Stimulated activated memory B cell treated with anti-CD40 and anti-IgM and Interleukin-4, amounts not matched to agents 10 μg/mL and 1 μg/mL and 100 μg/mL, for 72 hours (primary cell): Measurements from ENCODE around the gene BFSP2.
A peak's percentile ranks its signal among the peaks of the same experiment; 100 is the strongest.
"Not testable (repeated sequence)": the region's sequence is repeated elsewhere in the genome, so short reads cannot be mapped to it uniquely, and the experiment has no call there.

Experiments
- ATAC-seq: fragments of 150-1000 bp; cut with Tn5 transposase; 2 replicates; pipeline ENCODE4 v1.10.0; 2021
- H3K27ac Mint-ChIP-seq: one replicate; pipeline ENCODE4 v1.8.0; 2022; ENCODE audit warnings: mild to moderate bottlenecking, mixed read lengths
- H3K27me3 Mint-ChIP-seq: one replicate; pipeline ENCODE4 v1.8.0; 2022; ENCODE audit warnings: mixed read lengths
- H3K36me3 Mint-ChIP-seq: one replicate; pipeline ENCODE4 v1.8.0; 2022; ENCODE audit warnings: mixed read lengths
- H3K4me1 Mint-ChIP-seq: one replicate; pipeline ENCODE4 v1.8.0; 2022; ENCODE audit warnings: mixed read lengths
- H3K4me3 Mint-ChIP-seq: one replicate; pipeline ENCODE4 v1.8.0; 2022; ENCODE audit warnings: mild to moderate bottlenecking, moderate library complexity, mixed read lengths
- H3K9me3 Mint-ChIP-seq: one replicate; pipeline ENCODE4 v1.8.0; 2022; ENCODE audit warnings: mixed read lengths

Gene BFSP2

GRCh38 chr3:133515127-133515526 is 115.3 kb downstream of the BFSP2 start:
- H3K36me3 Mint-ChIP-seq: no peaks in the 10 kb centered on the region
- H3K27me3 Mint-ChIP-seq: no peaks in the 10 kb centered on the region
- no peaks in the 10 kb centered on the region for H3K9me3 Mint-ChIP-seq
- no peaks in the 10 kb centered on the region for H3K4me1 Mint-ChIP-seq
- no peak overlapping the region for H3K27ac Mint-ChIP-seq
- ATAC-seq: no peak
- H3K4me3 Mint-ChIP-seq: no peak overlapping the region

DNA sequence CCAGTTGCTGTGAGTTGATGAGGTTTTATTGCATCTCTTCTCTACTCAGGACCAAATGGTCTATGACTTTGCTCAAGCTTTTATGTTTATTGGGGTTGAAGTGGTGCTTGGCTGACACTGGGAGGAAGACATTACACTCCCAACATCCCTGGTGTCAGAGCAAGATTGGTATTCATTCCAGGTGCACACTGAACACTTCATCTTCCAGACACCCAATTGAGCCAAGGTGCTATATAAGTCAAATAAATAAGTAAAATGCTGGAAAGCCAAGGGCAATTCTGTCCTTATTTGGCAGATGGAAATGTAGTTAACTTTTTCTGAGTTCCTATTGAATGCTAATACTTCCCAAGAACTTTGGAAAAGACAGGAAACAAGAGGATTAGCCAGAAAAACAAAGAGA is 120.4 kb downstream of the BFSP2 start:
- Mint-ChIP-seq H3K36me3 (no peaks in the 10 kb centered on the region), H3K4me3 (no peak overlapping the region), H3K4me1 (peaks cover 19% of the 10 kb centered on the region), H3K27me3 (no peaks in the 10 kb centered on the region), H3K27ac (no peak overlapping the region), H3K9me3 (no peaks in the 10 kb centered on the region)
- ATAC-seq: no peak

- not testable (repeated sequence) for H3K27ac Mint-ChIP-seq, H3K27me3 Mint-ChIP-seq, H3K36me3 Mint-ChIP-seq, H3K4me3 Mint-ChIP-seq, H3K9me3 Mint-ChIP-seq, ATAC-seq
- H3K4me1 Mint-ChIP-seq: peaks cover 22% of the 10 kb centered on the region
Measured at GRCh38 chr3:133520938-133521337, 121.1 kb downstream of the BFSP2 start.

DNA sequence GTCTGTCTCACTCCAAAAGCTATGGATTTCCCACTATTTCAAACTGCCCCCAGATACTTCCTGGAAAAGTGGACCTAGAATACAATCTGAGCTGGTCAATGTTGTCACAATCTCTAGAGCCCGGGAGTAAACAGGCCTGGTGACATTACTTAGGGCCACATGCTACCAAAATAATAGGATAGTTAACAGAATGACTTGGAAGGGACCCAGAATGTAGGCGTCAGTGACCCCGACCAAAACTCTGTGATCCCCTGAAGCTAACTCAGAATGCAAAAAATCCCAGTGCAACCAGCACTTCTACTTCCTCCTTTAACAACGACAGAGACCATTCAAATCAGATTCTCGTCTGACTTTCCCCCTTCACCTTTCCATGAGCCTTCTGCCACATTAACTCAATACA is 122.1 kb downstream of the BFSP2 start:
- Mint-ChIP-seq H3K27ac (peak overlapping the region; percentile 16), H3K9me3 (no peaks in the 10 kb centered on the region)

DNA sequence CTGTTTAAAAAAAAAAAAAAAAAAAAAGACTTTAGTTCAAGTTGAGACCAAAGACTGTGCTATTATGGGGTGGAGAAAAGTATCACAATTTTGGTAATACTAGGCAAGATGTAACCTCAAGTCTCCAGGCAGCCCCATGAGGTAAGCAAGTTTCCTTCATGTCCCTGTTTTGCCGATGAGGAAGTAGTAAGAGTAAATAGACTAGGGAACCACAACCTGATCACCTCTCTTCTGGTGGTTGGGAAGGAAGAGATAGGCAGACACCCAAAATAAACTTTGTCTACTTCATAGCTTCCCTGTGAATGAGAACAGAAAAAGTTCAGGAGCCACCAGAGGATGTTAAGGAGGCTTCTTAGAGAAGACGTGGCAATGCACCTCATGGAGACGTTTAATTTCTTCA is 123.9 kb downstream of the BFSP2 start:
- not testable (repeated sequence) for H3K9me3 Mint-ChIP-seq, H3K27ac Mint-ChIP-seq, ATAC-seq, H3K27me3 Mint-ChIP-seq, H3K4me3 Mint-ChIP-seq, H3K36me3 Mint-ChIP-seq
- H3K4me1 Mint-ChIP-seq: peaks cover 22% of the 10 kb centered on the region

More for the DNA sequence above, 122.1 kb downstream of the BFSP2 start:
- H3K36me3 Mint-ChIP-seq: no peaks in the 10 kb centered on the region
- no peak overlapping the region for H3K4me3 Mint-ChIP-seq
- no peaks in the 10 kb centered on the region for H3K27me3 Mint-ChIP-seq
- peaks cover 22% of the 10 kb centered on the region for H3K4me1 Mint-ChIP-seq
- peak; percentile 77 for ATAC-seq
